OCI-LY7 (cell line): ENCODE results near the gene DMD. TPM values are rescaled to one million over a fixed set of nuclear protein-coding genes. Genes with fewer than 3 reads are reported as not detected.

Source experiments
- BruUV-seq: library from RNA; stranded (reverse); fragments of 400-500 nt; replicated peaks from 2 replicates; lab custom pipeline; 2021; lab: Mats Ljungman, UMichigan
- CTCF ChIA-PET: fragments of 300-600 bp; sonication (Branson Sonifier 250); formaldehyde crosslinking; loops from one replicate; lab custom pipeline; 2022; ENCODE audit warnings: antibody characterized with exemption; ENCODE audit not compliant: unreplicated experiment; lab: Charles Lee
- POLR2A ChIA-PET: fragments of 300-600 bp; sonication (Branson Sonifier 250); formaldehyde crosslinking; loops from one replicate; lab custom pipeline; 2022; ENCODE audit warnings: antibody characterized with exemption; lab: Charles Lee
- DNase-seq: peaks from one replicate; pipeline ENCODE4 v3.0.0-alpha.2; 2015; ENCODE audit warnings: low spot score
- H2AFZ ChIP-seq: fragments of 200-600 bp; sonication (generic), shearing (Covaris generic); 2 replicates; pipeline ENCODE4 v1.6.1; 2014; ENCODE audit warnings: mild to moderate bottlenecking, antibody characterized with exemption, low read length, moderate library complexity
- H3K27ac ChIP-seq: fragments of 200-600 bp; sonication (generic); 2 replicates; pipeline ENCODE4 v1.5.1; 2014; ENCODE audit warnings: mixed run types, low read depth, mild to moderate bottlenecking, moderate library complexity, low read length, inconsistent platforms; ENCODE audit not compliant: poor library complexity, severe bottlenecking
- H3K36me3 ChIP-seq: fragments of 200-600 bp; sonication (generic); 2 replicates; pipeline ENCODE4 v1.6.1; 2014; ENCODE audit warnings: mild to moderate bottlenecking, antibody characterized with exemption, low read length, moderate library complexity, mixed read lengths; ENCODE audit not compliant: insufficient read depth
- H3K4me1 ChIP-seq: fragments of 200-600 bp; sonication (generic); 2 replicates; pipeline ENCODE4 v1.5.1; 2014; ENCODE audit warnings: mild to moderate bottlenecking, low read length; ENCODE audit not compliant: insufficient read depth, poor library complexity, severe bottlenecking
- H3K4me2 ChIP-seq: fragments of 200-600 bp; sonication (generic); 2 replicates; pipeline ENCODE4 v1.6.1; 2014; ENCODE audit warnings: mild to moderate bottlenecking, low read length
- H3K4me3 ChIP-seq: fragments of 200-600 bp; sonication (generic); 2 replicates; pipeline ENCODE4 v1.5.1; 2014; ENCODE audit warnings: mild to moderate bottlenecking, low read depth, low read length; ENCODE audit not compliant: poor library complexity, severe bottlenecking
- H3K79me2 ChIP-seq: fragments of 200-600 bp; sonication (generic); 2 replicates; pipeline ENCODE4 v1.6.1; 2016; ENCODE audit warnings: low read depth, mild to moderate bottlenecking, low read length, moderate library complexity, mixed read lengths; ENCODE audit not compliant: insufficient read depth
- H3K9me2 ChIP-seq: fragments of 200-600 bp; sonication (generic); 2 replicates; pipeline ENCODE4 v1.6.1; 2016; ENCODE audit warnings: mild to moderate bottlenecking, low read length, mixed read lengths; ENCODE audit not compliant: insufficient read depth
- H3K9me3 ChIP-seq: fragments of 200-600 bp; sonication (generic); 2 replicates; pipeline ENCODE4 v1.6.1; 2014; ENCODE audit warnings: mild to moderate bottlenecking, mixed run types, low read length, mixed read lengths
- H4K20me1 ChIP-seq: fragments of 200-600 bp; sonication (generic); 2 replicates; pipeline ENCODE4 v1.6.1; 2014; ENCODE audit warnings: mild to moderate bottlenecking, antibody characterized with exemption, low read length, moderate library complexity, mixed read lengths; ENCODE audit not compliant: insufficient read depth
- EZH2phosphoT487 ChIP-seq: fragments of 200-600 bp; sonication (generic); IDR thresholded peaks from 2 replicates; pipeline ENCODE4 v1.6.1; 2018; ENCODE audit warnings: low read depth, borderline replicate concordance, mild to moderate bottlenecking, mixed run types, antibody characterized with exemption, low read length, moderate library complexity, mixed read lengths
- intact Hi-C: fragments of 100-400 bp; cut with micrococcal nuclease; formaldehyde crosslinking; loops from one replicate; pipeline ENCODE4 v1.10.0; 2022; ENCODE audit not compliant: unreplicated experiment
- total RNA-seq, 2 experiments: library from RNA; depleted of rRNA in 1 of 2; stranded (reverse); fragments of >200 nt in 1 of 2; shearing (Covaris generic) in 1 of 2; gene quantifications; 2 replicates each; pipeline ENCODE4 v1.2.3, GENCODE V29; 2014 to 2022
- TF ChIP-seq, protein P1 (sequence below): fragments of 200-600 bp; sonication (generic); conservative IDR thresholded peaks from 2 replicates; pipeline ENCODE4 v1.5.1; 2014; ENCODE audit warnings: mild to moderate bottlenecking, antibody characterized with exemption, low read length, moderate library complexity, mixed read lengths

DMD gene
- total RNA-seq, 2 experiments from 2014 or later = 20.5 to 61.4 TPM

DNA sequence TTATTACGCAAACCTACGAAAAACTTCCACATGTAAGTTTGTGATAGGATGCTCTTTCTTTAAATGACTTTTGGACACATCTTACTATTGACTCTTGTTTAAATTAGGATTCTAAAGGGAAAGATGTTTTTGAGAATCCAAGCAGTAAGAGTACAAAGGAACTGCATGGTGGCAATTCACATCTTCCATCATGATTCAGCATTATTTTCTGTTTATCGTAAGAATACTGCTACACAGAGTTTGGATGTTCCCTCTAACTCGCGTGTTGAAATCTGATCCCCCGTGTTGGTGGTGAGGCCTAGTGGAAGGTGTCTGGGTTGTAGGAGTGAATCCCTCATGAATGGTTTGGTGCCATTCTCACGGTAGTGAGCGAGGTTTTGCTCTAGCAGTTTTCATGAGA, 1767.7 kb downstream of the DMD start:
- intact Hi-C loops = no loop called here
- no peaks in the 10 kb centered on the region for H3K9me3 ChIP-seq
- H2AFZ ChIP-seq = no peak overlapping the region
- H3K4me3 ChIP-seq = no peak overlapping the region
- H3K4me2 ChIP-seq = no peak overlapping the region
- TF ChIP-seq, protein P1, sequence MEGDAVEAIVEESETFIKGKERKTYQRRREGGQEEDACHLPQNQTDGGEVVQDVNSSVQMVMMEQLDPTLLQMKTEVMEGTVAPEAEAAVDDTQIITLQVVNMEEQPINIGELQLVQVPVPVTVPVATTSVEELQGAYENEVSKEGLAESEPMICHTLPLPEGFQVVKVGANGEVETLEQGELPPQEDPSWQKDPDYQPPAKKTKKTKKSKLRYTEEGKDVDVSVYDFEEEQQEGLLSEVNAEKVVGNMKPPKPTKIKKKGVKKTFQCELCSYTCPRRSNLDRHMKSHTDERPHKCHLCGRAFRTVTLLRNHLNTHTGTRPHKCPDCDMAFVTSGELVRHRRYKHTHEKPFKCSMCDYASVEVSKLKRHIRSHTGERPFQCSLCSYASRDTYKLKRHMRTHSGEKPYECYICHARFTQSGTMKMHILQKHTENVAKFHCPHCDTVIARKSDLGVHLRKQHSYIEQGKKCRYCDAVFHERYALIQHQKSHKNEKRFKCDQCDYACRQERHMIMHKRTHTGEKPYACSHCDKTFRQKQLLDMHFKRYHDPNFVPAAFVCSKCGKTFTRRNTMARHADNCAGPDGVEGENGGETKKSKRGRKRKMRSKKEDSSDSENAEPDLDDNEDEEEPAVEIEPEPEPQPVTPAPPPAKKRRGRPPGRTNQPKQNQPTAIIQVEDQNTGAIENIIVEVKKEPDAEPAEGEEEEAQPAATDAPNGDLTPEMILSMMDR = no peak
- no peak for TF ChIP-seq EZH2phosphoT487
- no peaks in the 10 kb centered on the region for H4K20me1 ChIP-seq
- DNase-seq = no peak
- H3K36me3 ChIP-seq = no peaks in the 10 kb centered on the region
- ChIA-PET POLR2A (no interaction called here), CTCF (no interaction called here)
- no peaks in the 10 kb centered on the region for H3K79me2 ChIP-seq
- H3K9me2 ChIP-seq = no peaks in the 10 kb centered on the region
- no peaks in the 10 kb centered on the region for H3K4me1 ChIP-seq
- BruUV-seq = no TSS peak
- no peak overlapping the region for H3K27ac ChIP-seq

DNA sequence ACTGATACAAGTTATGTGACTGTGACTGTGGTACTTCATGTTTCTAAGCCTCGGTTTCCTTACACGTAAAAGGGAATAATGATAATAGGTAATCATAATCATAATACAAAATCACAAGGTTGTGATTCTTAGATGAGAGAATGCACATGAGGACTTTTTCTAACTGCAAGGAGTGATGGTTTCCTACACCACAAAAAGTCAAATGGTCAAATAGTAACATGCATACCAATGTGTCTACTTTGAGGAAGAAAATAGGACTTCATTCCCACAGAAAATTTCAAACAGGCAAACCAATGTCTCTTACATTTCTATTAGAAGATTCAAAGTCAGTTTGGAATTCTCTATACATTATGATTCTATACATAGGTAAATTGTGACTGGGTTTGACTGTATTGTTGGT, 1770.8 kb downstream of the DMD start:
- no peak for DNase-seq
- ChIA-PET CTCF (no interaction called here), POLR2A (no interaction called here)
- Histone ChIP-seq H3K4me1 (no peaks in the 10 kb centered on the region), H3K4me3 (no peak overlapping the region), H2AFZ (no peak overlapping the region), H3K9me3 (no peaks in the 10 kb centered on the region), H3K9me2 (no peaks in the 10 kb centered on the region), H3K79me2 (no peaks in the 10 kb centered on the region), H3K4me2 (no peak overlapping the region), H3K27ac (no peak overlapping the region), H4K20me1 (no peaks in the 10 kb centered on the region), H3K36me3 (no peaks in the 10 kb centered on the region)
- no peak for TF ChIP-seq EZH2phosphoT487
- TF ChIP-seq, protein P1 = no peak
- intact Hi-C loops = no loop called here
- no TSS peak for BruUV-seq

DNA sequence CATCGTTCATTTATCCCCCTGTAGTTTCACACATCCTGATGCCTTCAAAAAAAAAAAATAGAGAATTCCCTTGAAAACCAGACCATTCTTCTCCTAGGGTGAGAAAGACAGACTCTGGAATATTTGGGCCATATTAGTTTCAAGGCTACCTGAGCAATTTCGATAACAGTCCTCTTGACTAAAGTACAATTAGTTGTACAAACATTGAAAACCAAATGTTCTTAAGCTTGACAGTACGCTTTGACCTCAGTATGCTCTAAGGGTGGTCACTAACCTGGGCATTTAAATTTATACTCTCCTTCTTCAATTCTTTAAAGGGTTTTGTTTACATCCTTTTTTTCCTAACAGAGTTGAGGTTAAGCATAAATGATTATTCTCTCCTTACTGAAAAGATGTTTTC, 1774.9 kb downstream of the DMD start:
- intact Hi-C loops = no loop called here
- Histone ChIP-seq H3K36me3 (no peaks in the 10 kb centered on the region), H3K4me1 (no peaks in the 10 kb centered on the region), H2AFZ (no peak overlapping the region), H3K9me3 (no peaks in the 10 kb centered on the region), H4K20me1 (no peaks in the 10 kb centered on the region), H3K9me2 (no peaks in the 10 kb centered on the region), H3K4me3 (no peak overlapping the region), H3K4me2 (no peak overlapping the region), H3K27ac (no peak overlapping the region), H3K79me2 (no peaks in the 10 kb centered on the region)
- no TSS peak for BruUV-seq
- no peak for DNase-seq
- POLR2A ChIA-PET = no interaction called here
- TF ChIP-seq EZH2phosphoT487 = no peak
- TF ChIP-seq, protein P1 = no peak
- CTCF ChIA-PET = no interaction called here
